OCI-LY7 (cell line): ENCODE measurements around the gene POLRMT. TPM values are rescaled to one million over a fixed set of nuclear protein-coding genes. Genes with fewer than 3 reads are reported as not detected.

Experiments
- BruUV-seq: library from RNA; stranded (reverse); fragments of 400-500 nt; replicated peaks from 2 replicates; lab custom pipeline; 2021; lab: Mats Ljungman, UMichigan
- CTCF ChIA-PET: fragments of 300-600 bp; sonication (Branson Sonifier 250); formaldehyde crosslinking; loops from one replicate; lab custom pipeline; 2022; ENCODE audit warnings: antibody characterized with exemption; ENCODE audit not compliant: unreplicated experiment; lab: Charles Lee
- POLR2A ChIA-PET: fragments of 300-600 bp; sonication (Branson Sonifier 250); formaldehyde crosslinking; loops from one replicate; lab custom pipeline; 2022; ENCODE audit warnings: antibody characterized with exemption; lab: Charles Lee
- DNase-seq: peaks from one replicate; pipeline ENCODE4 v3.0.0-alpha.2; 2015; ENCODE audit warnings: low spot score
- H2AFZ ChIP-seq: fragments of 200-600 bp; sonication (generic), shearing (Covaris generic); 2 replicates; pipeline ENCODE4 v1.6.1; 2014; ENCODE audit warnings: mild to moderate bottlenecking, antibody characterized with exemption, low read length, moderate library complexity
- H3K27ac ChIP-seq: fragments of 200-600 bp; sonication (generic); 2 replicates; pipeline ENCODE4 v1.5.1; 2014; ENCODE audit warnings: mixed run types, low read depth, mild to moderate bottlenecking, moderate library complexity, low read length, inconsistent platforms; ENCODE audit not compliant: poor library complexity, severe bottlenecking
- H3K36me3 ChIP-seq: fragments of 200-600 bp; sonication (generic); 2 replicates; pipeline ENCODE4 v1.6.1; 2014; ENCODE audit warnings: mild to moderate bottlenecking, antibody characterized with exemption, low read length, moderate library complexity, mixed read lengths; ENCODE audit not compliant: insufficient read depth
- H3K4me1 ChIP-seq: fragments of 200-600 bp; sonication (generic); 2 replicates; pipeline ENCODE4 v1.5.1; 2014; ENCODE audit warnings: mild to moderate bottlenecking, low read length; ENCODE audit not compliant: insufficient read depth, poor library complexity, severe bottlenecking
- H3K4me2 ChIP-seq: fragments of 200-600 bp; sonication (generic); 2 replicates; pipeline ENCODE4 v1.6.1; 2014; ENCODE audit warnings: mild to moderate bottlenecking, low read length
- H3K4me3 ChIP-seq: fragments of 200-600 bp; sonication (generic); 2 replicates; pipeline ENCODE4 v1.5.1; 2014; ENCODE audit warnings: mild to moderate bottlenecking, low read depth, low read length; ENCODE audit not compliant: poor library complexity, severe bottlenecking
- H3K79me2 ChIP-seq: fragments of 200-600 bp; sonication (generic); 2 replicates; pipeline ENCODE4 v1.6.1; 2016; ENCODE audit warnings: low read depth, mild to moderate bottlenecking, low read length, moderate library complexity, mixed read lengths; ENCODE audit not compliant: insufficient read depth
- H3K9me2 ChIP-seq: fragments of 200-600 bp; sonication (generic); 2 replicates; pipeline ENCODE4 v1.6.1; 2016; ENCODE audit warnings: mild to moderate bottlenecking, low read length, mixed read lengths; ENCODE audit not compliant: insufficient read depth
- H3K9me3 ChIP-seq: fragments of 200-600 bp; sonication (generic); 2 replicates; pipeline ENCODE4 v1.6.1; 2014; ENCODE audit warnings: mild to moderate bottlenecking, mixed run types, low read length, mixed read lengths
- H4K20me1 ChIP-seq: fragments of 200-600 bp; sonication (generic); 2 replicates; pipeline ENCODE4 v1.6.1; 2014; ENCODE audit warnings: mild to moderate bottlenecking, antibody characterized with exemption, low read length, moderate library complexity, mixed read lengths; ENCODE audit not compliant: insufficient read depth
- EZH2phosphoT487 ChIP-seq: fragments of 200-600 bp; sonication (generic); IDR thresholded peaks from 2 replicates; pipeline ENCODE4 v1.6.1; 2018; ENCODE audit warnings: low read depth, borderline replicate concordance, mild to moderate bottlenecking, mixed run types, antibody characterized with exemption, low read length, moderate library complexity, mixed read lengths
- intact Hi-C: fragments of 100-400 bp; cut with micrococcal nuclease; formaldehyde crosslinking; loops from one replicate; pipeline ENCODE4 v1.10.0; 2022; ENCODE audit not compliant: unreplicated experiment
- total RNA-seq, 2 experiments: library from RNA; depleted of rRNA in 1 of 2; stranded (reverse); fragments of >200 nt in 1 of 2; shearing (Covaris generic) in 1 of 2; gene quantifications; 2 replicates each; pipeline ENCODE4 v1.2.3, GENCODE V29; 2014 to 2022
- TF ChIP-seq, protein P1 (sequence below): fragments of 200-600 bp; sonication (generic); conservative IDR thresholded peaks from 2 replicates; pipeline ENCODE4 v1.5.1; 2014; ENCODE audit warnings: mild to moderate bottlenecking, antibody characterized with exemption, low read length, moderate library complexity, mixed read lengths

POLRMT gene
- total RNA-seq, 2 experiments from 2014 or later, result 65.5 to 74.6 TPM

DNA sequence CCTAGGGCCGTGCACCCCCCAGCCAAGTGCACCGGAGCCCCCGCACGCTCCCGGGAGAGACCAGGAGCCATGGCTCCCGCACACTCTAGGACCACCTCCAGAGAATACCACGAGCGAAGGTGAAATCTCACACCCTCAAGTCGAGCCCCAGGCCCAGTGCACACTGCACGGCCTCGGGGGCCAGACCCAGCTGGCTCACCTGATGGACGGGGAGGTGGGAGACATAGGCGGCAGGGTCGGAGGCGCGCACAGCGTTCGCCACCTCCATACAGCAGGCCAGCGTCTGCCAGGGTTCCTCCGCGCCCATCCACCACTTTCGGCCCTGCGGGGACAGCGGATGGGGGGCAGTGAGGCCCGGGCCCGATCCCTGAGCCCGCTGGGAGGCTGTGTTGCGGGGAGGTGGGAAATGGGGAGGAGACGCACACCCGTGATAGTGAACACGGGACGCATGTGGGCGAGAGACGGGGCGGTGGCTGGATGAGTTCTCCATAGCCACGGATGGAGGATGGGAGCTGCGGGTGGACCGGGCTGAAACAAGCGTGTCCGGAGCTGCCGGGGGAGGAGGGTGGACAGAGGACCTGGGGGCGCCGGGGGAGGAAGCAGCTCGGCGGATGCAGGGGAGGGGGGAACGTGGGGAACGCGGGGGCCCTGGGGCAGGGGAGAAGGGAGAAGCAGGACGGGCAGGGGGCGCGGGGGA lies 13.0 kb downstream of the POLRMT start:
- Histone ChIP-seq H3K9me3 (no peaks in the 10 kb centered on the region), H3K79me2 (no peaks in the 10 kb centered on the region), H3K4me2 (no peak overlapping the region), H3K9me2 (no peaks in the 10 kb centered on the region), H3K36me3 (peaks cover 57% of the 10 kb centered on the region), H3K4me1 (no peaks in the 10 kb centered on the region), H3K4me3 (no peak overlapping the region), H3K27ac (no peak overlapping the region), H4K20me1 (no peaks in the 10 kb centered on the region), H2AFZ (no peak overlapping the region)
- BruUV-seq, result no TSS peak
- CTCF ChIA-PET, result no interaction called here
- no peak for DNase-seq
- POLR2A ChIA-PET, result no interaction called here
- intact Hi-C loops, result no loop called here
- TF ChIP-seq EZH2phosphoT487, result no peak
- TF ChIP-seq, protein P1, sequence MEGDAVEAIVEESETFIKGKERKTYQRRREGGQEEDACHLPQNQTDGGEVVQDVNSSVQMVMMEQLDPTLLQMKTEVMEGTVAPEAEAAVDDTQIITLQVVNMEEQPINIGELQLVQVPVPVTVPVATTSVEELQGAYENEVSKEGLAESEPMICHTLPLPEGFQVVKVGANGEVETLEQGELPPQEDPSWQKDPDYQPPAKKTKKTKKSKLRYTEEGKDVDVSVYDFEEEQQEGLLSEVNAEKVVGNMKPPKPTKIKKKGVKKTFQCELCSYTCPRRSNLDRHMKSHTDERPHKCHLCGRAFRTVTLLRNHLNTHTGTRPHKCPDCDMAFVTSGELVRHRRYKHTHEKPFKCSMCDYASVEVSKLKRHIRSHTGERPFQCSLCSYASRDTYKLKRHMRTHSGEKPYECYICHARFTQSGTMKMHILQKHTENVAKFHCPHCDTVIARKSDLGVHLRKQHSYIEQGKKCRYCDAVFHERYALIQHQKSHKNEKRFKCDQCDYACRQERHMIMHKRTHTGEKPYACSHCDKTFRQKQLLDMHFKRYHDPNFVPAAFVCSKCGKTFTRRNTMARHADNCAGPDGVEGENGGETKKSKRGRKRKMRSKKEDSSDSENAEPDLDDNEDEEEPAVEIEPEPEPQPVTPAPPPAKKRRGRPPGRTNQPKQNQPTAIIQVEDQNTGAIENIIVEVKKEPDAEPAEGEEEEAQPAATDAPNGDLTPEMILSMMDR, result no peak

DNA sequence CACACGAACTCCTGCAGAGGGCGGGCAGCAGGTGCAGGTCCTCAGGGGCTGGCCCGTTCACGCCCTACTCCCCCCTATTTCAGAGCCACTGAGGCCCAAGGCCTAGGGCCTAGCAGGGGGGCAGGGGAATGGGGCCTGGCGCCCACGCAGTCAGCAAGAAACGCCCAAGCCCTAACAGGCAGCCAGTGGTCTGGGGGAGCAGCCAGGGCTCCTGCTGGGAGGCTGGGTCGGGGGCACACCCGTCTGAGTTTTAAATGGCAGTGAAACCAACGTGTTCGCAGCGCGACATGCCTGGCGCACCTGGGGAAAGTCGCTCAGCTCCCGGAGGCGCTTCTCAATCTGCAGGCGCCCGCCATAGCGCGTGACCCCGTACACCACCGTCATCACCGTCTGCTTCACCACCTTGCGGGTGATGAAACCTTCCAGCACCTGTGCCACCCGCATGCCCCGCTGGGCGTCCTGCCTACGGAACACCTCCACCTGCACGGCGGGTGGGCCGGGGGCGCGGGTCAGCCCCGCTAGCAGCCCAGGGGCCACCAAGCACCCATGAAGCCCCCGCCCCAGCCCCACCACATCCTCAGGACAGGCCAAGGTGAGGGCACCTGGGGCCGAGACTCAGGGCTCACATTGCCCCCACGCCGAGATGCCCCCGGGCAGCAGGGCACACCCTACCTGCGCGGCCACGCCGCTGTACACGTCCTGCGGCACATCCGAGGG lies 13.9 kb downstream of the POLRMT start:
- Histone ChIP-seq H3K27ac (no peak overlapping the region), H2AFZ (no peak overlapping the region), H3K9me3 (no peaks in the 10 kb centered on the region), H3K36me3 (peaks cover 55% of the 10 kb centered on the region), H3K4me3 (no peak overlapping the region), H4K20me1 (no peaks in the 10 kb centered on the region), H3K9me2 (no peaks in the 10 kb centered on the region), H3K4me2 (no peak overlapping the region), H3K79me2 (no peaks in the 10 kb centered on the region), H3K4me1 (no peaks in the 10 kb centered on the region)
- no peak for DNase-seq
- intact Hi-C loops, result no loop called here
- CTCF ChIA-PET, result no interaction called here
- POLR2A ChIA-PET, result no interaction called here
- TF ChIP-seq, protein P1, result no peak
- no peak for TF ChIP-seq EZH2phosphoT487
- no TSS peak for BruUV-seq

DNA sequence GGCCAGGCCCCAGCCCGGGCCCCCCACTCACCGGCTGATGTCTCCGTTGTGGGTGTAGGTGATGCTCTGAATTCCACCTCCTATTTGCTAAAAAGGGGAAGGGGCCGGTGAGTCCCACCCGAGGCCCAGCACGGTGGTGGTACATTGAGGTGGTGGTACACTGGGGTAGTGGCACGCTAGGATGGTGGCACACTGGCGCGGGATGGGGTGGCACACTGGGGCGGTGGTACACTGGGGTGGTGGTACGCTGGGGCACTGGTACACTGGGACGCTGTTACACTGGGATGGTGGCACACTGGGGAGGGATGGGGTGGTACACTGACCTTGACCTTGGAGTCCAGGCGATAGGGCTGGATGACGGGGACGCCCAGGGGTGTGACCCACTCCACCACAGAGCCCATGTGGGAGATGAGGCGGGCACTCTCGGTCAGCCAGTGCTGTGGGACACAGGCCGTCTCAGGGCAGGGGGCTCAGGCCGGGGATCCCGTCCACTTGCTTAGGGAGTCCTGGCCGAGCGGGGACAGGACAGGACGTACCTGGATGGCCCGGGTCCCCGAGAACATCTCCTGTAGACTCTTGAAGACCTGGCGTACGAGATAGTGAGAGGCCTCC lies 14.6 kb downstream of the POLRMT start:
- H3K79me2 ChIP-seq, result no peaks in the 10 kb centered on the region
- H3K4me3 ChIP-seq, result no peak overlapping the region
- H3K9me2 ChIP-seq, result no peaks in the 10 kb centered on the region
- no peak overlapping the region for H3K4me2 ChIP-seq
- H3K27ac ChIP-seq, result no peak overlapping the region
- ChIA-PET POLR2A (no interaction called here), CTCF (no interaction called here)
- H2AFZ ChIP-seq, result no peak overlapping the region
- H3K9me3 ChIP-seq, result no peaks in the 10 kb centered on the region
- intact Hi-C loops, result no loop called here
- H3K4me1 ChIP-seq, result no peaks in the 10 kb centered on the region
- H4K20me1 ChIP-seq, result no peaks in the 10 kb centered on the region
- BruUV-seq, result no TSS peak
- peaks cover 55% of the 10 kb centered on the region for H3K36me3 ChIP-seq
- DNase-seq, result no peak
- TF ChIP-seq, protein P1, result no peak
- TF ChIP-seq EZH2phosphoT487, result no peak
